ENCODE results near the gene OPRL1. TPM values are rescaled to one million over a fixed set of nuclear protein-coding genes. Genes with fewer than 3 reads are reported as not detected.

OPRL1 gene
- polyA plus RNA-seq, 3 donors = 7.0 to 9.0 (median 8.8) TPM

DNA sequence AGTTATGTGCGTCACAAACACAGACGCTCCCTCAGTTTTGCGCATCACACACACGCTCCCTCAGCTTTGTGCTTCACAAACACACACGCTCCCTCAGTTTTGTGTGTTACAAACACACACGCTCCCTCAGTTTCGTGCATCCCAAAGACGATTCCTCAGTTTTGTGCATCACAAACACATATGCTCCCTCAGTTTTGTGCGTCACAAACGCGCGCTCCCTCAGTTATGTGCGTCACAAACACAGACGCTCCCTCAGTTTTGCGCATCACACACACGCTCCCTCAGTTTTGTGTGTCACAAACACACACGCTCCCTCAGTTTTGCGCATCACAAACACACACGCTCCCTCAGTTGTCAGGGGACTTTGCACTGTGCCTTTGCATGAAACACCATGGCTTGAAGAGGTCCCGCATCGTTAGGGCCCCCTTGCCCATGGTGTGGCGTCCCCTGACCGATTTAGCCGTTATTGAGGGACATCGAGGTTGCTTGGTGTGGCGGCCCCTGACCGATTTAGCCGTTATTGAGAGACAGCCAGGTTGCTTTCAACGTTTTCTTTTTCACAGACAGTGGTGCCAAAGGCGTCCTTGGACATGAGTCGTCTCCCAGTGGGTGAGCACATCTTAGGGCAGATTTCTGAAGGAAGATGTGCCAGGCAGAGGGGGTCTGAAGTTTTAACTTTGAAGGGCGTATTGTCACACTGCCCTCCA, 56.3 kb downstream of the OPRL1 start:
- no peak overlapping the region for H3K4me3 Mint-ChIP-seq
- DNase-seq = no peak

GRCh38 chr20:64137598-64138031, 57.7 kb downstream of the OPRL1 start:
- Histone ChIP-seq H3K36me3 (replicated peaks in 1 of 2; ENCODE audit: control insufficient read depth in 1 of 2, insufficient read depth in 2 of 2, low read length in 2 of 2) (no peaks in the 10 kb centered on the region), H3K4me3 (replicated peaks in 1 of 3; ENCODE audit: low read depth in 2 of 3, low read length in 3 of 3) (no peak overlapping the region), H3K27ac (ENCODE audit: low read depth in 1 of 2, low read length in 2 of 2) (no peak overlapping the region), H3K79me2 (ENCODE audit: insufficient read depth, low read length) (no peaks in the 10 kb centered on the region), H3K9me3 (replicated peaks in 1 of 2; ENCODE audit: control insufficient read depth in 1 of 2, insufficient read depth in 1 of 2, low read length in 2 of 2) (no peaks in the 10 kb centered on the region), H4K20me1 (ENCODE audit: insufficient read depth, low read length) (no peaks in the 10 kb centered on the region), H2AFZ (ENCODE audit: insufficient read depth, low read depth, low read length, poor library complexity, severe bottlenecking) (no peak overlapping the region), H3K4me2 (replicated peaks; ENCODE audit: extremely low read depth, low read length, poor library complexity, severe bottlenecking) (no peak overlapping the region), H3K9ac (ENCODE audit: insufficient read depth, low read length, poor library complexity, severe bottlenecking) (no peak overlapping the region), H3K27me3 (ENCODE audit: control insufficient read depth in 2 of 2, insufficient read depth in 2 of 2, low read length in 2 of 2) (no peaks in the 10 kb centered on the region), H3K4me1 (ENCODE audit: control insufficient read depth in 1 of 2, insufficient read depth in 2 of 2, low read length in 2 of 2) (no peaks in the 10 kb centered on the region)
- intact Hi-C loops (cut with micrococcal nuclease) = no loop called here
- WGBS (ENCODE audit: insufficient coverage) = 88% methylated on average over 4 of the region's 6 CpGs
- DNase-seq = no peak
- no peaks in the 10 kb centered on the region for H3K36me3 Mint-ChIP-seq
- no peak for TF ChIP-seq CTCF (IDR thresholded peaks at IDR 0.05)
- peaks cover 3 to 5% (median 5%) of the 10 kb centered on the region in 3 donors for H3K27me3 Mint-ChIP-seq (ENCODE audit: low read depth in 3 of 3)
- no peaks in the 10 kb centered on the region for H3K9me3 Mint-ChIP-seq
- H3K4me1 Mint-ChIP-seq = no peaks in the 10 kb centered on the region
- H3K27ac Mint-ChIP-seq = no peak overlapping the region
- no peak overlapping the region for H3K4me3 Mint-ChIP-seq

More for the DNA sequence above, 56.3 kb downstream of the OPRL1 start:
- Mint-ChIP-seq H3K4me1 (no peaks in the 10 kb centered on the region), H3K27ac (no peak overlapping the region), H3K36me3 (no peaks in the 10 kb centered on the region), H3K9me3 (peaks cover 0 to 1% (median 0%) of the 10 kb centered on the region in 7 donors), H3K27me3 (ENCODE audit: low read depth in 3 of 3) (no peaks in the 10 kb centered on the region)
- intact Hi-C loops (cut with micrococcal nuclease) = no loop called here
- Histone ChIP-seq H3K4me3 (replicated peaks in 1 of 3; ENCODE audit: low read depth in 2 of 3, low read length in 3 of 3) (no peak overlapping the region), H3K4me2 (replicated peaks; ENCODE audit: extremely low read depth, low read length, poor library complexity, severe bottlenecking) (no peak overlapping the region), H3K36me3 (replicated peaks in 1 of 2; ENCODE audit: control insufficient read depth in 1 of 2, insufficient read depth in 2 of 2, low read length in 2 of 2) (no peaks in the 10 kb centered on the region), H3K9me3 (replicated peaks in 1 of 2; ENCODE audit: control insufficient read depth in 1 of 2, insufficient read depth in 1 of 2, low read length in 2 of 2) (no peaks in the 10 kb centered on the region), H2AFZ (ENCODE audit: insufficient read depth, low read depth, low read length, poor library complexity, severe bottlenecking) (no peak overlapping the region), H3K4me1 (ENCODE audit: control insufficient read depth in 1 of 2, insufficient read depth in 2 of 2, low read length in 2 of 2) (no peaks in the 10 kb centered on the region), H4K20me1 (ENCODE audit: insufficient read depth, low read length) (no peaks in the 10 kb centered on the region), H3K27ac (ENCODE audit: low read depth in 1 of 2, low read length in 2 of 2) (no peak overlapping the region), H3K27me3 (ENCODE audit: control insufficient read depth in 2 of 2, insufficient read depth in 2 of 2, low read length in 2 of 2) (no peaks in the 10 kb centered on the region), H3K9ac (ENCODE audit: insufficient read depth, low read length, poor library complexity, severe bottlenecking) (no peak overlapping the region), H3K79me2 (ENCODE audit: insufficient read depth, low read length) (no peaks in the 10 kb centered on the region)
- no peak for TF ChIP-seq CTCF (IDR thresholded peaks at IDR 0.05)
- 94% methylated on average over 29 of the region's 32 CpGs for WGBS (ENCODE audit: insufficient coverage)

All from CD14-positive monocyte (primary cell).